HG02588 (cell line): Measurements from ENCODE around the gene MTG2.

Source experiments
- ATAC-seq: cut with Tn5 transposase; IDR thresholded peaks from one replicate; pipeline ENCODE4 v1.9.1; 2021; ENCODE audit warnings: mild to moderate bottlenecking, moderate library complexity; ENCODE audit not compliant: unreplicated experiment

MTG2 gene

DNA sequence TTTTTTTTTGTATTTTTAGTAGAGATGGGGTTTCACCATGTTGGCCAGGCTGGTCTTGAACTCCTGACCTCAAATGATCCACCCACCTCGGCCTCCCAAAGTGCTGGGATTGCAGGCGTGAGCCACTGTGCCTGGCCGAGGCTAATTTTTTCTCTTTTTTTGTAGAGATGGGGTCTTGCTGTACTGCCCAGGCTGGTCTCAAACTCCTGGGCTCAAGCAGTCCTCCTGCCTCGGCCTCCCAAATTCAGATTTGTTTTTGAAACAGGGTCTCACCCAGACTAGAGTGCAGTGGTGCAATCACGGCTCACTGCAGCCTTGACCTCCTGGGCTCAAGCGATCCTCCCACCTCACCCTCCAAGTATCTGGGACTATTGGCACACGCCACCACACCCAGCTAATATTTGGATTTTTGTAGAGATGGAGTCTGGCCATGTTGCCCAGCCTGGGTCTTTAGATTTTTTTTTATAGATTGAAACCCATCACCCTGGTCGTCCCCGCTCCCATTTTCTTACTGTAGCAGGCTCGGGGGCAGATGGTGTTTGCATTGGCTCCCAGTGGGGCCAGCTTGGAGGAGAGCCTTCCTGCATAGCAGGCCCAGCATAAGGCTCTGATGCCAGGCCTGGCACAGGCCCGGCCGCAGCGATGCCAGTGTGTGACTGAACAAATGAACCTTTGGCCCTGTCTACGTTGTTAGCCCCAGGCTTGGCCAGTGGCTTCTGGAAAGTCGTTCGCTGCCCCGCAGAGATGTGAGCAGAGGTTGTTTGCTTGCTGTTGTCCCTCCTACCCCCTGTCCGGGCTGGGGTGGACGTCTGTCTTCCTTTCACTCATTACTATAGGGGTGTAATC lies 4.3 kb upstream of the MTG2 start:
- ATAC-seq, result no peak

DNA sequence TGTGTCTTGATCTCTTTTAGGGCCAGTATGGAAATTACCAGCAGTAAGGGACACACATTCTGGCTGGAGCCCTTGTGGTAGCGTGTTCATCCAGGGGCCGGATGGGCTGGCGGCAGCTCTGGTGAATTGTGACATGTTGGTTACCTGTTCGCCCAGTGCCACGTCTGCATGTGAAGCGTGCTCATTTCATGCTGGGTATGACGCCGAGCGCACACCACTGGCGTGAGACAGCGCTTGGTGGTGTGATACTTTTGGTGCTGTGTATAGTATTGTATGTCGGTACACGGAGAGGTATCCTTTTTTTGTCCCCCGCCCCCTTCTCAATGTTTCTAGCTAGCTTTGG lies 3.7 kb upstream of the MTG2 start:
- no peak for ATAC-seq

DNA sequence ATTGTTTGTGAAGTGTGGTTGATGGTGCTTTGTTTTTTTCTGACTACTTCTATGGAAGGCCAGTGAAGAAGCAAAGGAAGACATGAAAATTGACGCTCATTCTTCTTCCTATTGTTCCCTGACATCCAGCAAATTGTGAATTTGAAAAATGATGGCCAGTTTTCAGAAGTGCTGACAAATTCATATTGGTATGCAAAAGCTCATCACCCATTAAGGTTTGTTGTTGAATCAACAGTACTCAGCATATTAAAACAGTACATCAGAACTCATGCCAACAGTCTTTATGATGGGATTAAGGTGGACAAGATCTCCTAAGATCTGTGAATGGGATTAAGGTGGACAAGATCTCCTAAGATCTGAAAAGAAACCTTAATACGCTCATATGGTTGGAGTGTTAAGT lies 1.0 kb upstream of the MTG2 start:
- no peak for ATAC-seq

DNA sequence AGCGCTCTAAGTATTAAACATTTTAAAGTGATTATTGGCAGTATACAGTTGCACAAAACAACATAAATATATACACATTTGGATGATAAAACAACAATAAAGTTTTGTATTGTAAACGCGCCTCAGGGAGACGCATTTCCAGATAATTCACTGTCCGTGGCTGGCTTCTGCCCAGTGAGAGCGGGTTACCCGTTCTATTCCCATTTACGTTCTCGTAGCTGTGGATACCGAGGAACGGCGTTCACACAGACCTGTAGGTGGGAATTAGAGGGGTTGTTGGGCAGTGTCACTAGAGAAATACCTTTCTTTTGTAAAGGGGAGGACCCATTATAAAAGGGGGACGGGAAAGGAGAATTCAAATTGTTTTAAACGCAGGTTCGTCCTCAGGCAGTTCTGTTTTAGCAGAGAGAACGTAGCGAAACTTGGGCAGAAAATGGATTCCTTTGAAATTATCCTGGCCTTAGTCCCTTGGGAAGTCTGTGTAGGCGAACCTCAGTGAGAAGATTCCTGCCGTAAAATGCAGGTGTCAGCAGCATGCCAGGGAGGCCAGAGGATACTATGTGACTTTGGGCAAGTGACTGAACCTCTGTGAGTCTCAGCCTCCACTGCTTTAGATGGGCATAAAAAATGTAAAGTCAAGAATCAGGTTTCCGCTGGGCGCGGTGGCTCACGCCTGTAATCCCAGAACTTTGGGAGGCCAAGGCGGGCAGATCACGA lies 756 bp downstream of the MTG2 start:
- no peak for ATAC-seq

DNA sequence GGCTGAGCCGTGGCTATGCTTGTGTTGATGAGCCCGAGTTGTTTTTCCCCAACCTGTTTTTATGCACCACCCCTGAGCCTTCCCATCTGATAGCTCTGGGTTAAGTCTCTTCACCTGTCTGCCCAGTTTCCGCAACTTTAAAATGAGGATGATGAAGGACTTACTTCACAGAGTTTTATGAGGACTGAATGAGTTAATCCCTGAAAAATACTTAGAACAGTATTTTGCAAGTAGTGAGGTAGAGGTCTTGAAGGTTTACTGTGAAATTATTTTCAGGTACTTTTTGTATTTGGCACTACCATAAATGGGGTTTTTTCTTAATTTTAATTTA lies 3.2 kb downstream of the MTG2 start:
- no peak for ATAC-seq

DNA sequence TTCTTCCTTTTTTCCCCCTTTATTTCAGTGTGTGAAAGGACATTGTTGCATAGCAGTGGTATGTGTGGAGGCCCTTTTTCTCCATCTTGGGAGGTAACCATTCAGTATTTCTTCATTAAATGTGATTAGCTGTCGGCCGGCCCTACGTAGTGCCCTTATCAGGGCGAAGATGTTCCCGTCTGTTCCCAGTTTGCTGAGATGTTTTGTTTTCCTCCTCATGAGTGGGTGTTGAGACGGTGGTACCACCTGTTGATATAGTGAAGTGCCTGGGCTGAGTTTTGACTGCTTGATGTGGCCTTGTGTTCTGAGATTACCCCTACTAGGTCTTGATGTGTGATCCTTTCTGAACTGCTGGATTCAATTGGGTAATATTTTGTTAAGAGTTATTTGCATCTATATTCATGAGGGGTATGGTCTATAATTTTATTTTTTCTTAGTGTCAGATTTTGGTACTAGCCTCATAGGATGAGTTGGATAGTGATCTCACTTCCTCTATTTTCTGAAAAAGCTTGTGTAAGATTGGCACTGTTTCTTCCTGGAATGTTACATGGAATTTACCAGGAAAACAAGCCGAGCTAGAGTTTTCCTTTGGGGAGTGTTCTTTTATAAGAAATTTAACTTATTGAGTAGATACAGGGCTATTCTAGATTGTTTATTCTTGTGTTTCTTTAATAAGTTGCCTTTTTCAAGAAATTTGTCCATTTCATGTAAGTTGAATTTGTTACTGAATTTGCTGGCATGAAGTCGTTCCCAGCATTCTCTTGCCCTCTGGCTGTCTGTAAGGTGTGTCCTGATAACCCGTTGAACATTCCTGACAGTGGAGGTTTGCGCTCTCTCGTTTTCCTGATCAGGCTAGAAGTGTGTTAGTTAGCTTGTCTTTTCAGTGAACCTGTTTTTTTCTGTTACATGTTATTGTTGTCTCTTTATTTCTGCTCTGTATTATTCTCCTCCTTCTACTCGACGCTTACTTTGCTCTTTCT lies 4.3 kb downstream of the MTG2 start:
- ATAC-seq, result no peak

DNA sequence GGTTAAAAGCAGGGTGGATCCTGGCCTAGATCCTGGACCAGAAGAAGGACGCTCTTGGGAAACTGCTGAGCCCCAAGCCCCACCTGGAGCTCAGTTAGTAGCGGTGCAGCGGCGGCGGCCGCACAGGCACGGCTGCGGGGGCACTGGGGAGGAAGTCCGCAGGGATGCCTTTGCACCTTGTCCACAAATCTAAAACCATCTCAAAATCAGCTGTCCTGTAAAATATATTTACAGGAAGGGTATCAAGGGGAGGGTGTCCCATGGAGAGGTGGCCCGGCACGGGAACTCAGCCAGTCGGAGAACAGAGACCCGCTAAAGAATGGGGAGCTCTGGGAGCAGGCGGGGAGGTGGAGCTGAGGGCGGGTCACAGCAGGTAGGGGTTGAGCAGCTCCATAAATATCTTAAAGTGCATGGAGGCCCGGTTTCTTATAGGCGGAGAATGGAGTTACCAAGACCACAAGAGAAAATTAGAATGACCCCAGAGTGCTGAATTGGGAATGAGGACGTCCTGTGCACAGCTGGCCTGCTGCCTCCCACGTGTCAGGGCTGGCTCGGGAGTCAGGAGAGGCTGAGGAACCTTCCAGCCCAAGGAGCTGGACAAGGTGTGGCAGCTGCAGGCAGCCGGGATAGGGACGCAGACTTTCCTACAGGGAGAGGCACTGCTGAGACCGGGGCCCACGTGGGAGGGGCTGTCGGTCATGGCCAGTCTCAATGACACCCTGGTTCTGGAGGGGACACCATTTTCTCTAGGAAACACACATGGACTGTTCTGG lies 8.0 kb downstream of the MTG2 start:
- ATAC-seq, result no peak

DNA sequence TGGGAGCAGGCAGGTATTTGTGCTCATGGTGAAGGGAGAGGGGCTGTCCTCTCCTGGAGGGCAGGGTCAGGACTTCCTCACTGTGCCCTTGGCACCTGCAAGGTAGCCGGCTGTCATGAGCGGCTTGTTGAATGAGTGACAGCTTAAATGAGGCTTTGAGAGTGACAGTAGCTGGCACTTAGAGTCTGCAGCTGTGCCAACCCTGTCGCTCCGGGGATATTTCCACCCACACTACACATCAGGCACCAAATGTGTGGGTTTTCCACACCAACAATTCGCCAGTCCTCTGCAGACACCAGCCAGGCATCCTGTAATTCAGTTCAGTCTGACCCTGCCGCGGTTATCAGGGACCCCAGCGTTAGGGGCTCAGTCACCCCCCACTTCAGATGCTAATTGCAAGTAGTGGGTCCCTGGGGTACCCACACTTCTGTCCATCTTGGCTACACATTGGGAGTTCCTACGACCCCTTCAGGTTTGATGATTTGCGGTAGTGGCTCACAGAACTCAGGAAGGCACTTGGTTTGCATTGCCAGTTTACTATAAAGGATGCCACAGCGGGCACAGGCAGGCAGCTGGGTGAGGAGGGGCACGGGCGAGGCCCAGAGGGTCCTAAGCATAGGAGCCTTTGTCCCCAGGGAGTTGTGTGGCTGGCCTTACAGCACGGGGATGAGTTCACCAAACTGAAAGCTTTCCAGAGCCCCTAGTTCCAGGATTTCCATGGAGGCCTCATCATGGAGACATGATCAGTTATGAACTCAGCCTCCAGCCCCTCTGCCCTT lies 9.1 kb downstream of the MTG2 start:
- ATAC-seq, result no peak

DNA sequence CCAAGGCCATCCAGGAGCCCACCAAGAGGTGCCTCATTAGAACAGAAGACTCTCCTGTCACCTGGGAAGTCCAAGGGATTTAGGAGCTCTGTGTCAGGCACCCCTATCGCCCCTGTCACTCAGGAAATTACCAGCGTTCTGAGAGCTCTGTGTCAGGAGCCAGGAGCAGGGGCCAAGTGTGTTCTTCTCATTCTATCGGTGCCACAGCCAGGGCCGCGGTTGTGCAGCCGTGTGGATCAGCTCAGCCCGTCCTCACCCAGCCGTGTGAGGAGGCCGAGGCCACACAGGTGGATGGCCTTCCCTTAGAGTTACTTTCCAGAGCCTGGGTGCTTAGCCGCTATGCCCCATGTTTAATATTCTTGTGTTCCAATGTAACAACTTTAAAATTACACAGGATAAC lies 9.8 kb downstream of the MTG2 start:
- ATAC-seq, result no peak

DNA sequence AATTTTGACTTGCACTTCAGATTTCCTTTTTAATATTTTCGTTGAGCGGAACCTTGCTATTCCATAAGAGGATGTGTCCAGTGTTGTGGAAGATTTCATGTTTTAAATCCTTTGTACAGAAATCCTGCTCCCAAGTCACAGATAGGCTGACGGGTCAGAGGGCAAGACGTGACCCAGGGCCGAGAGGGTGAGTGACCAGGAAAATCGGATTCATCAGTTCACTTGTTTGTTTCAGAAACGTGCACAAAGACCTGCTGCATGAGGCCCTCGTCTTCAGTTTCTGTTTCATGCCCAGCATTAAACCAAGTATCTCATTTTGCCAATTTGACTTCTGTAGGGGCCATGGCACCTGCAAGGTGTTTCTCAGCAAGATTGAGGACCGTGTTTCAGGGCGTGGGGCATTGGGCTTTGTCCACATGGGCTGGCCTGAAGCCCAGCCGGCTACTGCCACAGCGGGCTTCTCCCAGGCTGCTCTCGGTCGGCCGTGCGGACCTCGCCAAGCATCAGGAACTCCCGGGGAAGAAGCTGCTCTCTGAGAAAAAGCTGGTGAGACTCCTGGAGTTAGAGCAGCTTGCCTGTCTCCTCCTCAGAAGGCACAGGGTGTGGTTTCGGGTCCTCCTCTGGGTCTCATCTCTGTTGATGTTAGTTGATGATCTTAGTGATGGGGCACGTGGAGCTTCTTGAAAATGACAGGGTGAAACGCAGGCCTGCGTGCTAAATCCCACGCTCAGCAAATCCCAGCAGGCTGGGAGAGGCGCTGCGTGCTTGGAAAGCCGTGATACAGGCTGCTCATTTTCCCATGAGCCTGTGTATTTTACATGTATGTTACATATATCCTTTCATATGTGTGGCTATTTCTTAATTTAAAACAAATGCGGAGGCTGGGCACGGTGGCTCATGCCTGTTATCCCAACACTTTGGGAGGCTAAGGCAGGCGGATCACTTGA lies 10.5 kb downstream of the MTG2 start:
- ATAC-seq, result no peak

DNA sequence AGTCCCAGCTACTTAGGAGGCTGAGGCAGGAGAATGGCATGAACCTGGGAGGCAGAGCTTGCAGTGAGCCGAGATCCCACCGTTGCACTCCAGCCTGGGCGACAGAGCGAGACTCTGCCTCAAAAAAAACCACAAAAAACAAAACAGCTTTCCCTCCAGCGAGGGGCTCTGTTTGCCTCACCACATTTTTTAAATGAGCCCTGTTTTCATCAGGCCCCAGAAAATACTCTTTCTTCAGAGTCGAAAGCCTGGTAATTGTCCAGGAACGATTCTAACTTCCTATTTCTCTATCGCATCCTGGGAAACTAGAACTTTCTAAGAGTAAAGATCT lies 12.2 kb downstream of the MTG2 start:
- ATAC-seq, result no peak

DNA sequence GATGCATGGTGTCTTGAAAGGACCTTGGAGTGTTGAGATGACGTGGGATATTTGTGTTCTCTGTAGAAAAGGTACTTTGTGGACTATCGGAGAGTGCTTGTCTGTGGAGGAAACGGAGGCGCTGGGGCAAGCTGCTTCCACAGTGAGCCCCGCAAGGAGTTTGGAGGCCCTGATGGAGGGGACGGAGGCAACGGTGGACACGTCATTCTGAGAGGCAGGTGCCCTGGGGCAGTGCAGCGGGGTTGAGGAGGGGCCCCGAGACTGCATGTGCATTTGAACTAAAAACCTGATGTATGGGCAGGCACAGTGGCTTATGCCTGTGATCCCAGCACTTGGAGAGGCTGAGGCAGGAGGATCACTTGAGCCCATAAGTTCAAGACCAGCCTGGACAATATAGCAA lies 12.9 kb downstream of the MTG2 start:
- no peak for ATAC-seq

DNA sequence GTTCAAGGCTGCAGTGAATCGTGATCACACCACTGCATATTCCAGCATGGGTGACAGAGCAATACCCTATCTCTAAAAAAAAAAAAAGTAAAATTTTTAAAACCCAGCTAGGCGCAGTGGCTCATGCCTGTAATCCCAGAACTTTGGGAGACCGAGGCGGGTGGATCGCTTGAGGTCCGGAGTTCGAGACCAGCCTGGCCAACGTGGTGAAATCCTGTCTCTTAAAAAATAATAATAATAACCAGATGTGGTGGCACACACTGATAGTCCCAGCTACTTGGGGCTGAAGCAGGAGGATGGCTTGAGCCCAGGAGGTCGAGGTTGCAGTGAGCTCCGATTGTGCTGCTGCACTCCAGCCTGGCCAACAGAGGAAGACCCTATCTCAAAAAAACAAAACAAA lies 13.5 kb downstream of the MTG2 start:
- no peak for ATAC-seq

DNA sequence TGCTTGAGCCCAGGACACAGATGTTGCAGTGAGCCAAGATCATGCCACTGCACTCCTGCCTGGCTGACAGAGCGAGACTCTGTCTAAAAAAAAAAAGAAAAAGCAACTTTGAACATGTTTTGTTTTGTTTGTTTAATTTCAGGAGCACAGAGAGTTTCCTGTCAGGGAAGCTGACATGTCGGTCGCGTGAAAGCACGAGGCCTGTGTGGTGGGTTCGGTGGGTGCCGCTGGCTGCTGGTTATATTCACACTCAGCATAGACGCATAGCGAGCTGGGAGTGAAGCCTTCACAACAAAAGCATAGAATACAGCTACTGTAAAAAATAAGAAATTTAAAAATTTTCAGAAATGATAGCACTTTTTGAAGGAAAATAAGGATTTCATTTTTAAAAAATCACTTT lies 14.5 kb downstream of the MTG2 start:
- ATAC-seq, result no peak

DNA sequence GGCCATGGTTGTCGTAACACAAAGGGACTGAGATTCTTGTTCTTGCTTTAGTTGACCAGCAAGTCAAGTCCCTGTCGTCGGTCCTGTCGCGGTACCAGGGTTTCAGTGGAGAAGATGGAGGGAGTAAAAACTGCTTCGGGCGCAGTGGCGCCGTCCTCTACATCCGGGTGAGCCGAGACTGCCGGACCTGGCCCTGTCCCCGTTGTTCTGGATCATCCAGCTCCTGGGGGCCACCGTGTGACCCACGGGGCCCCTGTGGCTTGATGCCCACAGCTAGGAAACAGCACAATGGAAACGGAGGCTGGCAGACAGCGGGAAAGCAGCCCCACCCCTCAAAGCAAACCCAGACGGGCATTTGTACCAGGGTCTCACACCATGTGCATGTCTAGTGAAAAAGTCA lies 15.0 kb downstream of the MTG2 start:
- no peak for ATAC-seq

DNA sequence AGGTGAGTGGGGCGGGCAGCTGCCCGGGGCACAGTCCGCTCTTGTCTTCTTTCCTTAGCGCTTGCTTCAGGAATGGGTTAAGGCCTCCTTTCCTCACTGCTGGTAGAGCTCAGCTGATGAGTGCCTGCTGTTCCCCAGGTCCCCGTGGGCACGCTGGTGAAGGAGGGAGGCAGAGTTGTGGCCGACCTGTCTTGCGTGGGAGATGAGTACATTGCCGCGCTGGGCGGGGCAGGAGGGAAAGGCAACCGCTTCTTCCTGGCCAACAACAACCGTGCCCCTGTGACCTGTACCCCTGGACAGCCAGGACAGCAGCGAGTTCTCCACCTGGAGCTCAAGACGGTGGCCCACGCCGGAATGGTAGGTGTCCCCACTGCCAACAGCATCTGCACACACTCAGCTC lies 15.7 kb downstream of the MTG2 start:
- no peak for ATAC-seq

DNA sequence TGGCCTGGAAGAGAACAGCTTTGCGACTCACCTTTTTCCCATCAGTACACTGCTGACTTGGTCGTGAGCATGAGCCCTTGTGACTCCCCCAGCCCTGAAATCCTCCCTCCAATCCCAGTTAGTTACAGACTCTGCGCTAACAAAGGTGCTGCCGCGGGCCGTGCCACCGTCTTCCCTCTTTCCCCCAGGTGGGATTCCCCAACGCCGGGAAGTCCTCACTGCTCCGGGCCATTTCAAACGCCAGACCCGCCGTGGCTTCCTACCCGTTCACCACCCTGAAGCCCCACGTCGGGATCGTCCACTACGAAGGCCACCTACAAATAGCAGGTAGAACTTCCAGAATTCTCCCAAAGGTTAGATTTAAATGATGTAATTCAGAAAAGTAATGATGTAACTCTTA lies 16.1 kb downstream of the MTG2 start:
- no peak for ATAC-seq

DNA sequence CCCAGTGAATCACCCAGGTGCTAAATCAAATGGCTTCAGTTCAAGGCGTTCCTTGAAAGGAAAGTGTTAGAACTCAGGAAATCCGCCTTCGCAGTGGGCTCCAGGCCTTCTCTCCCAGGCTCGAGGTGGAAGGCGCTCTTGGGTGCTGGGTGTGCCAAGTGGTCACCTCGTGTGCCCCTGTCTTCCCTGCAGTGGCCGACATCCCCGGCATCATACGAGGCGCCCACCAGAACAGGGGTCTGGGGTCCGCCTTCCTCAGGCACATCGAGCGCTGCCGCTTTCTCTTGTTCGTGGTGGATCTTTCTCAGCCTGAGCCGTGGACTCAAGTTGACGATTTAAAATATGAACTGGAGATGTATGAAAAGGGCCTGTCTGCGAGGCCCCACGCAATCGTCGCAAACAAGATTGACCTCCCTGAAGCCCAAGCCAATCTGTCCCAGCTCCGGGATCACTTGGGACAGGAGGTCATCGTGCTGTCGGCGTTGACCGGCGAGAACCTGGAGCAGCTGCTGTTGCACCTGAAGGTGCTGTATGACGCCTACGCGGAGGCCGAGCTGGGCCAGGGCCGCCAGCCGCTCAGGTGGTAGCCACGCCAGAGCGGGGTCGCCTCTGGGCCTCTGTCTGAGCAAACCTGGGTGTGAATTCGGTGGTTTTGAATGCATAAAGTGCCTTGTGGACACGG lies 17.8 kb downstream of the MTG2 start:
- ATAC-seq, result no peak
